GM18519 (cell line): ENCODE measurements around the gene SYTL2.

Source experiments
- ATAC-seq: cut with Tn5 transposase; IDR thresholded peaks from one replicate; pipeline ENCODE4 v1.9.1; 2021; ENCODE audit warnings: mild to moderate bottlenecking, moderate library complexity; ENCODE audit not compliant: unreplicated experiment, low FRiP score

Gene SYTL2

DNA sequence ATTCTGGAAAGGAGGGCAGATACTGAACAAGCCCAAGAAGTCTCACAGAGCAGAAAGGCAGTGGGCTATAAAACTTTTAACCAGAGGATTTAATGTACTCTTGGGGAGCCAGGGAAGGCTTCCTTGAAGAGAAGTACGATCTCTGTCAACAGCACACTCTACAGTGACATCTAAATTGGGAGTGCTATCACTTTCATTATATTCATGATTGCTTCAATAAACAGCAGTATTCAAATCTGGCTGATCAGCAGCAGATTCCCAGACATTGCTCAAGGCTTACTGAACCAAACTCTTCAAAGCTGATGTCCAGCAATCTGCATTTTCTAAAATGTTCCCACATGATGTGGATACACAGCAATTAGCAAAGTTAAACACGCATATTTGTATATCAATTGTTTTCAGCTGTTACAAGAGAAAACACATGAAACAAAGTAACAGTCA, 44.2 kb downstream of the SYTL2 start:
- ATAC-seq = no peak

DNA sequence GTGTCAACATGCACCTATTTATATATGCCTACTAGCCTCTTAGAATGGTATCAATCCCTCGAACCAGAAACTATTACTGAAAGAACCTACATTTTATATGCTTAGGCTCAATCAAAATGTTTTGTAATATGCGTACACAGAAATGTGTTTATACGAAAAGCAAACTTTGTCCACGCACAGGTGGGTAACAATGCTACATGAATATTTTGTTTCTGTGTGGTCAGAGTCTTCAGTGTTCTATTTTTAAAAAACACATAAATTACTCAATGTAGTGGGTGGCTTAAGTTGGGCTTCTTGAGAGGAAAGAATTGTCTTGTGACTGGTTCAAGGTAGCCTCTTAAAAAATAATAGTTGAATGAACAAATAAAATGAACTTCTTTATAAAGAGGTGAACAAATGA, 46.1 kb downstream of the SYTL2 start:
- no peak for ATAC-seq

DNA sequence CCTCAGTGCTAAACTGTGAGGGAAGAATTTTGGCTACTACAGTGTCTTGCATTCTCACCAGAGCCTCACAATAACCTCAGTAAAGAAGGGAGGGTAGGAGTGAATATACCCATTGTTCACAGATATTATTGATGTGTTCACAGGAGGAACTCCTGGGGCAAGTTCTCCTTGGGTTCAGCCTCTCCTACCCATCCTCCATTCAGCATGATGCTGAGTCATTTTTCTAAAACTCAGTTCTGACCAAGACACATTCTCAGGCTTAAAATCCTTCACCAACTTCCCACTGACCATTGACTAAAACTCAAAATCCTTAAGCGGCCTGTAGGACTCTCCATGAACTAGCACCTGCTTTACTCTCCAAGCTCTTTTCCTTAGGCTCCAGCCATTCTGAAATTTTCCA, 48.7 kb downstream of the SYTL2 start:
- no peak for ATAC-seq

DNA sequence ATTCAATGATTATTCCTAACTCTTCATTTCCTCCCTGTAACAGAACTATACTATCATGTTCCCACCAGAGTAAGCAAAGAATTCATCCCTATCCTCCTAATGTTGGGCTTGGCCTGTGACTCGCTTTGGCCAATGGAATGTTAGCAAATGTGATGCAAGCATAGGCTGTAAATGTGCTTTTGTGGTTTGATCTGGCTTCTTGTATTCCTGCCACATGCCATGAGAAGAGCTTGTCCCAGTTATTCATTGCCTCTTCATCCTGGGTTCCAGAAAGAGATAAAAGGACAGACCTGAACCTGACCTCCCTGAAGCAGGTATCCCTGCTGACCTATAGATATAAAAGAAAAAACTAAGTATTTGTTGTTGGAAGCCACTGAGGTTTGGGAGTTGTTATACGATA, 51.0 kb downstream of the SYTL2 start:
- no peak for ATAC-seq

DNA sequence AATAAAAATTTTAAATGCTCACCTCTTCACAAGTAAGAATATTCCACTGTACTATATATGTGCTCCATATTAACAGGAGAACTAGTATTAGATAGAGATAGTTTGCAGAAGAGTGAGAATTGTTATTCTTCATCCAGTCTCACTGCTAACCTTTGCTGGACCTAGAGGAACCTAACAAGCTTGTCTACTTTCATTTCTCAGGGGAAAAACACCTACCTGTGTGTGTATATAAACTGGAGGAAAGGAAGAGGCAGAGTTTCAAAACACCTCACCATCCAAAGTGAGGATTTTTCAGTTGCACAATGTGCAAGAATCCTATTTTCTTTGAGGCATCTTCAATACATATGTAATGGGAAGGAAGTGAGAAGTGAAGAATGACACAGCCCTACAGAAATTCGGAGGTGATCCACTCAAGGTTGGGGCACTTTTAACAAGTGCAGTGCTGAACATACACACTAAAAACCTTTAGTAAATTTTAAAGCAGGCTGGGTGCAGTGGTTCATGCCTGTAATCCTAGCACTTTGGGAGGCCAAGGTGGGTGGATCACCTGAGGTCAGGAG, 52.4 kb downstream of the SYTL2 start:
- no peak for ATAC-seq

DNA sequence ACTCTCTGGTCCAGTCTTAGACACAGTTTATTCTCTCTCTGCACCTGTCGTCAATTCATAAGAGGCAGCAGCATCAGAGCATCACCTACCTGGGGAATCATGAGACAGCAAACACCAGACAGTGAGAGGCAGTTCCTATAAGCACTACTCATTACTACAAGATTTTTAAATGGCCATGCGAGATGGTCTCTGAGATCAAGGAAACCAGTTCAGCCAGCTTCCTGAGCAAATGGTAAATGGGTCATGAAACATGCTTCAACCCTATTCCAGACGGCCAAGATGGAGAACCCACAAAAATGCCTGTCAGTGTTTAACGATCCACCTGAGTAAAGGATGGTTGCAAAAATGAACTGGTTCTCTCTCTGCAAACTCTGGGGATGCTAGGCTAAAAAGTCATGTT, 52.9 kb downstream of the SYTL2 start:
- no peak for ATAC-seq

DNA sequence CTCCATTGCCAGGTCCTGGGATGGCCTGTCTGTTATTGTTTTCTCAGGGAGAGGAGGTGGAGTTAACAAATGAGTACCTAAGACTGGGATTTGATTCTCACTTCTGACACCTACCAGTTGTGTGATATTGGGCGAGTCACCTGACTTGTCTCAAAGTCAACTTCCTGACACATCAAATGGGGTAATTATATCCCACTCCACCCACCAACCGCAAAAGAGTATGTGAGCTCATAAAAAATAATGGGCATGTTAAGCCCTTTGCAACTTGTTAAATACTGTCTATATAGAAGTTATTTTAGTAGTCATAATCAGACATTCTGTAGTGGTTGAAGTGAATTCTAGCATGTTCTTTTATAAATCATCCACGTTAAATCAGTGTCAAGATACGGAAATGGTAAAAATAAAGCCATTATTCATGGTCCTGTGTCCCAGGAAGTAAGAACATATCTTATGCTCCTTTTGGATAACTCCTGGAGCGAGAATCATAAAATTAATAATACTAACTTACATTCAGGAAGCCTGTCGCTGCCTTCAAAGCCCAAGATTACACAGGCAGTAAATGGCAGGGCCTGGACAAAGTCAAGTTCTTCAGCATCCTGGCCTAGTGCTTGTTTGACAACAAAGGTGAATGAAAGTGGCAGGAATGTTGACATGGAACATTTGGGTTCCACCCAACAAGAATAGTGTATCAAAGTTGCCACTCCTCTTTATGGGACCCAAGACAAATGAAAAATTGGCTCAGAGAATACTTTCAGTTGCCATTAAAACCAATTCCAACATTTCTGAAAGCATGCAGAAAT, 54.3 kb downstream of the SYTL2 start:
- no peak for ATAC-seq

DNA sequence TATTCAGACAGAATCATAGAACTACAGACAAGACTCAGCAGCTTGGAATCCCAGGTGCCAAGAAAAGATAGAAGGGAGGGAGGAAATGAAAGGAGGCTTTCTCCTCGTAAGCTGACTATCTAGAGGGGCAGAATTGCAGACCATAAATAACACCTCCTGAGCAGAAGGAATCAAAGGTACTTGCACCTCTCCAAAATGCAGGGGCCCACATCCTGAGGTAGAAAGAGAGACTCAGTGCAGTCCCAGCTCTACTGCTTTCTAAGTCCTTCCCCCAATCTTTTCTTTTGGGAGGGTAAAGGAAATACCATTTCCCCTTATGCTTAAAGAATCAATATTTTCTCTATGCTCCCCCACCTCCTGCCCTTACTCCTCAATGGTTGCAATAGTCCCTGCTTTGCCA, 55.2 kb downstream of the SYTL2 start:
- ATAC-seq = no peak

DNA sequence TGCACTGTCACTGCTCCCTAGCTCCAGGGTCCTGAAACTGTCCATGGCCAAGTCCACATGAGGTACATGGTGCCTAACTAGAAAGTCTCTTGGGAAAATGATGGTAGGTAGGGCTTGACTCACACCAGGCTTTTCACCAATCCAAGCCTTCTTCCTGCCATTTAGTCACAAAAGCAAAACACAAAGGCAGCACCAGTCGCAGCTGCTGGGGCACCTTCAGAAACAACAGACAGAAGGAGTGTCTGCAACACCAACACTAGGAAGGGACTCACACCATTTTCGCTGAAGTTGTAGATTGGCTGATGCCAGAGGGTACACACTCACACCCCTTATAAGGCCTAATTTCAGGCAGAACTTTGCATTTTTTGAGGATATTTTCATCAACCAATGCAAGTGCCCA, 55.7 kb downstream of the SYTL2 start:
- ATAC-seq = no peak

DNA sequence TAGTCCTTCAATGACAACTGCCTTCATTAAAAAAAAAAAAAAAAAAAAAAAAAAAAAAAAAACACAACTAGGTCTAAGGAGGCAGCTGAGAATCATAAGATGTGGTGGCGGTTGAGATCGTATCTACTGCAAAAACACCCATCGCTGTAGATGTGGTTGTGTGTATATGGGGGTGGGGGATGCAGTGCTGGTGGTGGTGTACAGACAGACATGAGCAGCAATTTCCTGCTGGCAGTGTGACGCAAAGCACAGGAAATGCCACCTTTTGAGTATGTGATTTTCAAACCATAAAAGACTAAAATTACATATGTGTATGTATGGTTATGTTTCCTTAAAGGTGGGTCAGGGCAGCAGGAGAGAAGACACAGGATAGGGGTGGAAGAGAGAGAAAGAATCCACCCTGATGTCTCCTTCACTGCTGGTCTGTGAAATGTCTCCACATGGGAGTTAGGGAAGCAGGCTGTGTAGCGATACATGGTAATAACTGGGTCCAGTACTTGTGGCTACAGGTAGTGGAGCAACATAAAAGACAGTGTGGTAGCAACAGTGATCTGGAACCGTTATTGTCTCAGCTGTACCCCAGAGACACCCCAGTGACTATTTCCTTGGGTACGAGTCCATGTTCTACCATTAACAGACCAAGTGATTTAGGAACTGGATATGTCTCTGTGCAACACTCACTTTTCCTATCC, 57.9 kb downstream of the SYTL2 start:
- no peak for ATAC-seq

DNA sequence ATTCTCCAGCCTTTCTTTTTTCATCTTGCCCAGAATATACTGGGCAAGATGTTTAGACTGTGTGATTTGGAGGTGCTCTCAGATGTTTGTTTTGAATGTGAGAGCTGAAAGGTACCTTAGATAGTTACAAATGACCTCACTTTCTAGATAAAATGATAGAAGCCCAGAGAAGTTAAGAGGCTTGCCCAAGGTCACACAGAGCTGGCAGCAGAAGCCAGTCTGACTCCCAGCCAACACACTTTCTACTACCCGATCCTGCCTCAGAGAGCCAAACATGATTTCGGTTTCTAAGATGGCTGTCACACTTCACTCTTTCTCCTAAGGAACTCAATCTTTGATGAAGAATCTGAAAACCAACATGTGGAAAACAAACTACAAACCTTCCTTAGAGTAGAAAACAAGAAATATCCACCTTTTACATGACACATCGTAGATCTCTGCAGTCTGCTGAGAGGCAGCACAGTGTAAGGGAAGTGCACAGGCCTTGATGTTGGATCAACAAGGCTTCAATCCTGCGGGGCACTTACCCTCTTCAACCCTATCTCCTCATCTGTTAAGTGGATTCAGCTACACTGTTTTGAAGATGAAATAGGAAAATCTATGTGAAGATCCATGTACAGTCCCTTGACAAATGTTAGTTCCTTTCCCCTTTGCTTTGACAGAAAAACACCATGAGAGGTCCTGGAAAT, 58.6 kb downstream of the SYTL2 start:
- no peak for ATAC-seq

DNA sequence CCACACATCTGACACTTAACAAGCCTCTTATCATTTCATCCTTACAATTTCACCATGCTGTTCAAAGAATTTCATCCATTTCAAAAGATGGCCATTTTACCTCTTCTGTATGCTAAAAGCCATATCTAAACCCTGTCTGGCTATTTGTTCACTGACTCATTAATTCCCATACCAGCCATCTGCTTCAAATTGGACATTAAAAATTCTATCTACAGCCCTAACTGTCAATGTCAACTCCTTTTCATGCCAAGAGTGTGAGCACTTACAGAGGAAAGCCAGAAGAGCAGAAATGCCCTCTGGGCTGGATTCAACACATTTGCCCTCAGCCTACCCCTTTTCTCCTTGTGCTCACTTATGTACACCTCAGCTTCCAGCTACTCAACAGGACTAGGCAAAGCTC, 59.2 kb downstream of the SYTL2 start:
- ATAC-seq = no peak

DNA sequence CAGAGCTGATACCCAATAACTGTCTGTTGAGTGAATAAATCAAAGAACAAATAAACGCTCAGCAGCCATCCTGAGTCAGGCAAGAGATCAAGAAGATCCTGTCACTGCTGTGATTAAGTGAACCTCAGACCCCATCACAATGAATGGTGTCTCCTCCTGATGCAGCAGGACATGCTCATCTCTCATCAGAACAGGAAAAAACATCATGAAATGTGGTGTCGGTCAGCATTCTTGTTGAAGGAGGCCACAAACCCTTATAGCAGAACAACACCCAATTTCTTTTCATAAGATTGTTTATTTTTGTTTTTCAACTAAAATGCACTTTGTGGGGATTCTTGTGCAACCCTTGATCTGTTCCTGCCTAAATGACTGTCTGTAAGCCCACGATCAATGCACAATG, 60.3 kb downstream of the SYTL2 start:
- no peak for ATAC-seq

DNA sequence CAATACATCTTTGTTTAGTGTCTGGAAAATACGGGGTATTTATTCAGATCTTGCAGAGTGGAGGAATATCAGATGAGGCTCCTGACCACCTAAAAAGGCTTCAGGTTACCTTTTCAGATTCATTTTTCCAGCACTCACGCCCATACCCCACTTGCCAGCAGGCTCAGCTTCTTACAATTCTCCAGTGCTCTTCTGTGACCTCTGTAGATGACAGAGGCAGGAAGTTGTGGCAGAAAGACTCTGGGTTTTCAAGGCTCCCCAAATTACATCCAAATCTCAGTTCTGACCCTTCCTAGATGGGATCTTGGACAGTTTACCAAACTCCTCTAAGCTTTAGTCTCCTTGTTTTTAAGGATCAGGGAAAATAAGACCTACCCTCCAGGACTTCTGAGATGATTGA, 61.1 kb downstream of the SYTL2 start:
- ATAC-seq = no peak

DNA sequence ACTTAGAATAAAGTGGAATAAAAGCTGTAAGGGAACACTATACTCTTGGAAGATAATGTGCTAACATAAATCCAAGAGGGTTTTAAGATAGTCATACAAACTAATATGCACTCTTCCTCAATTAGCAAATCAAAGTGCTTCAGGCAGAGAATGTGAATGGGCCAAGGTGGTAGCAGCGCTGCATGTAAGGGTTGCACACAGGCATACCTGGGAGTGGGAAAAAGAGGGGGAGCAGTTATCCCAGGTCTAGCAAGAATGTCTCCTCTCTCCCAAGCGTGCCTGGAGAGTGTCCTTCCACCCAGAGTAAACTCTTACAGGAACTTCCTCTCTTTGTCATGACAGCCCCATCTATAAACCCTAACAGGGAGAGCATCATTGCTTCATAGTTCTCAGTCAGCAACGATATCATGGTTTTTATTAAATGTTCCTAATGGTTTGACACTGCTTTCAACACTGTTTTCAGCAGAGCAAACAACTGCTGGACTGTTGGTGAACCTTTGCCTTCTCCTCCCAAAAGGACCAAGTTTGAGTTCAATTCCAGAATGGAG, 61.6 kb downstream of the SYTL2 start:
- no peak for ATAC-seq

DNA sequence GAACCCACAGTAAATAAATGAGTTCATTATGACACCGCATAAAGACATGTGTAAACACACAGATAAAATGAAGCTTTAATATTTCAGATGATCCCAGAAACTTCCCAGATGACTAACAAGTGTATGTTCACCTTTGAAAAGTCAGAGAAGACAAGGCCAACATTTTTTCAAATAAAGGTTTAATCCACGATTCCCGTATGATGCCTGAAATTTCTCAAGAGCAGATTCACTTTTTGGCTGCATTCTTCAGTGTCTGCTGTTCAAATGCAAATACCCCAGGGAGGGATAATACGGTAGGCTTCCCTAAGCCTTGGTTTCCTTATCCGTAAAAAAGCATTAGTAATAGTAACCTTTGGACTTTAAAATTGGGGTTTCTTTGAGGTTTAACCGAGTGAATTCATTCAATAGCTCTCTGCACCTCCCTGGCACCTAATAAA, 62.5 kb downstream of the SYTL2 start:
- no peak for ATAC-seq

DNA sequence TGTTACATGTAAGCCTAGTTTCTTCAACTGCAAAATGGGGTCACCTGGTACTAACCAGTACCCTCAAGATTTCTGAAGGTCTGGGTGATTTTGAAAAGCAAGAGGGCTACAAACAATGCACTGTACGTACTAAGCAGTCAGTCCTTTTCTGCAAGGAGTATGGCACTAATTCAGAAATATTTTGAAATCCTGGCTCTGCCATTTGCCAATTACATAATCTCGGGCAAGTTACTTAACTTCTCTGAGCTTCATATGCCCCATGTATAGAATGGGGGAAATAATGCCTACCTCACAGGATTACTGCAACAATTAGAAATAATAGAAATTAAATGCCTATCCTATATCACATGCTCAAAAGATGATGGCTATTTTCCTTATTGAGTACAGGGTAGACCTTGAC, 64.3 kb downstream of the SYTL2 start:
- no peak for ATAC-seq

DNA sequence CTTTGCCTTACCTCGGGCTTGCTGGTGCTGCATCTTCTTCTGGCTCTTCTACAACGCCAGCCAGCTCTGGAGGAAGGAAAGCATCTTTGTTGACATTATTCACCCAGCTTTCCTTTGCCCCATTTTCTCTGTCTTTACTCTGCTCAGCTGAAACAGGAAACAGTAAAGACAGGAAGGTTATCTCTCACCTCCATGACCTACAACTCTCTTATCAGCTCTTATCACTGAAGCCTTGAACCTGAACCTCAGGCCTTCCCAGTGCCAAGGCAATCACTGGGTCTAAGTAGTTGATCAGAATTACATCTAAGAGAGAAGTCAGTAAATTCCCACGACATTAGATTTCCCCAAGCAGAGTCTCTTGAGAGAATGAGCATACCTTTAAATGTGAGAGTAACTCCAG, 65.3 kb downstream of the SYTL2 start:
- ATAC-seq = no peak

DNA sequence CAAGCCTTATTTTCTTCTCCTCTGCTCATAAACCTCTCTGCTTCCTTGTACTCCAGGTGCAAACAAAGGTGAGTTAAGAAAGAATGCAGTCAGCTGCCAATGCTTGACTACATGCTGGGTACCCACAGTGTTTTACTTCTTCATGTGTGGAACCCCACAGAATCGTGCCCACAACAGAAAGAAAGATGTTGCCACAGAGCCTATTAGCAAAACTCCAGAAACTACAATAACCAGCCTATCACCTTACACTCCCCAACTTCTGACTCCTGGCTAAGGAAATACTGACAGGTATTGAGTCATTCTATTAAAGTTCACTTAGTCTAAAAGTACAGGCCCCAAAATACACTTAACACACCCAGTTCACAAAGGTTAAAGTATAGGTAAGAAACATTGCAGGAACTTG, 68.1 kb downstream of the SYTL2 start:
- ATAC-seq = no peak

DNA sequence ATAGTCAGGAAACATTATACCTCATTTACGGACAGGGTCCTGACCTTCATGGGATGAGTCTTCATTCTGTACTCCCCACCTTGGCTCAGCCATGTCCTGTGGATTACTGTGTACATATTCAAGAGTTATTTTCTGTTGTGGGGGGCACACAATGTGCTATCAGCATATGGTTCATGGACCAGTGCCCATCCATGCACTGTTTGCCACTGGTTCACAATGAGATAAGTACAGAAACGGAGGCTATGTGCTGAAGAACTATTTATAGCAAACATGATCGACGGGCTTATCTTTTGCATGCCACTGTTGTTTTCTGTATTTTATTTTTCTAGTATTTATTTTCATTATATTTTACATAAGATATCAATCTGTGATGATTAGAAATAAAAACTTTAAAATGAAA, 68.6 kb downstream of the SYTL2 start:
- ATAC-seq = no peak
